HEK293 (cell line): ENCODE results near the gene HTRA2.

Source experiments
- CTCF ChIA-PET: fragments of 350-600 bp; formaldehyde crosslinking; extraction: SDS; loops from one replicate; lab custom pipeline; 2021; ENCODE audit warnings: antibody characterized with exemption; lab: Yijun Ruan, JAX
- POLR2A ChIA-PET: fragments of 300-600 bp; formaldehyde crosslinking; extraction: SDS; loops from one replicate; lab custom pipeline; 2020; ENCODE audit warnings: antibody characterized with exemption, inconsistent platforms; lab: Yijun Ruan, JAX
- H3K27ac ChIP-seq: fragments of 200-500 bp; sonication (Bioruptor generic); 2 replicates; pipeline ENCODE4 v1.5.1; 2014; ENCODE audit warnings: low read depth, low read length, control low read depth, inconsistent platforms; ENCODE audit errors: extremely low read depth
- H3K36me3 ChIP-seq, 2 experiments: fragments of 200-500 bp in 1 of 2; sonication (Bioruptor generic) in 1 of 2; 1 replicate in 1 of 2; 2 replicates in 1 of 2; pipeline ENCODE4 v1.5.1; 2014 to 2017; ENCODE audit warnings: inconsistent platforms in 2 of 2, low read length in 2 of 2; ENCODE audit not compliant: control insufficient read depth in 2 of 2, insufficient read depth in 1 of 2
- H3K4me1 ChIP-seq: fragments of 200-500 bp; sonication (Bioruptor generic); 2 replicates; pipeline ENCODE4 v1.5.1; 2014; ENCODE audit warnings: mild to moderate bottlenecking, low read length, inconsistent platforms; ENCODE audit not compliant: control insufficient read depth, insufficient read depth
- H3K4me3 ChIP-seq: 2 replicates; pipeline ENCODE4 v1.5.1; 2011; ENCODE audit warnings: low read depth, mild to moderate bottlenecking, control low read depth, low read length, moderate library complexity
- H3K9me3 ChIP-seq: fragments of 200-500 bp; sonication (Bioruptor generic); 2 replicates; pipeline ENCODE4 v1.5.1; 2014; ENCODE audit warnings: low read depth, low read length, inconsistent platforms; ENCODE audit not compliant: control insufficient read depth, insufficient read depth
- HOXC10 ChIP-seq: sonication (generic); formaldehyde crosslinking; IDR thresholded peaks from 2 replicates; pipeline ENCODE4 v1.8.1; 2023; ENCODE audit warnings: mild to moderate bottlenecking, missing genetic modification reagents
- RBAK ChIP-seq: fragments of 450-650 bp; formaldehyde crosslinking; IDR thresholded peaks from 2 replicates; pipeline ENCODE4 v1.5.1; 2016; ENCODE audit warnings: missing biosample characterization, missing genetic modification characterization
- ZBTB1 ChIP-seq: fragments of 450-650 bp; formaldehyde crosslinking; IDR thresholded peaks from 2 replicates; pipeline ENCODE4 v1.5.1; 2016; ENCODE audit warnings: missing biosample characterization, missing genetic modification characterization
- ZBTB17 ChIP-seq: fragments of 450-650 bp; formaldehyde crosslinking; IDR thresholded peaks from 2 replicates; pipeline ENCODE4 v1.5.1; 2016; ENCODE audit warnings: missing biosample characterization, missing genetic modification characterization
- ZNF23 ChIP-seq: fragments of 450-650 bp; formaldehyde crosslinking; IDR thresholded peaks from 2 replicates; pipeline ENCODE4 v1.5.1; 2016; ENCODE audit warnings: missing biosample characterization, missing genetic modification characterization, borderline replicate concordance
- ZNF24 ChIP-seq: fragments of 450-650 bp; formaldehyde crosslinking; IDR thresholded peaks from 2 replicates; pipeline ENCODE4 v1.5.1; 2016; ENCODE audit warnings: missing biosample characterization, missing genetic modification characterization
- ZNF398 ChIP-seq: fragments of 450-650 bp; formaldehyde crosslinking; IDR thresholded peaks from 2 replicates; pipeline ENCODE4 v1.5.1; 2017; ENCODE audit warnings: missing biosample characterization, missing genetic modification characterization
- ZNF433 ChIP-seq: fragments of 450-650 bp; formaldehyde crosslinking; IDR thresholded peaks from 2 replicates; pipeline ENCODE4 v1.5.1; 2016; ENCODE audit warnings: missing biosample characterization, missing genetic modification characterization, low read depth
- ZNF580 ChIP-seq: fragments of 450-650 bp; formaldehyde crosslinking; IDR thresholded peaks from 2 replicates; pipeline ENCODE4 v1.5.1; 2016; ENCODE audit warnings: missing biosample characterization, missing genetic modification characterization
- ZNF670 ChIP-seq: fragments of 450-650 bp; formaldehyde crosslinking; IDR thresholded peaks from 2 replicates; pipeline ENCODE4 v1.5.1; 2016; ENCODE audit warnings: missing biosample characterization, missing genetic modification characterization, low read depth
- ZNF792 ChIP-seq: fragments of 450-650 bp; formaldehyde crosslinking; IDR thresholded peaks from 2 replicates; pipeline ENCODE4 v1.5.1; 2016; ENCODE audit warnings: missing biosample characterization, missing genetic modification characterization
- ZSCAN18 ChIP-seq: fragments of 450-650 bp; formaldehyde crosslinking; IDR thresholded peaks from 2 replicates; pipeline ENCODE4 v1.5.1; 2016; ENCODE audit warnings: missing biosample characterization, missing genetic modification characterization

The HTRA2 gene

GRCh38 chr2:74573747-74574562, 44.2 kb downstream of the HTRA2 start:
- TF ChIP-seq ZBTB17 (tag by site-specific recombination) (peak; percentile 47), ZSCAN18 (tag by site-specific recombination) (no peak)
- TF ChIP-seq, all 188 proteins: peak for 1
- H3K9me3 ChIP-seq: no peaks in the 10 kb centered on the region
- no peaks in the 10 kb centered on the region for H3K36me3 ChIP-seq
- H3K27ac ChIP-seq: no peak overlapping the region
- ChIA-PET CTCF (interaction anchor here (0.7 to 4.8 kb wide), 2 partner anchors 9 to 13 kb away, joined by 3 to 51 read pairs; no protein-coding TSS in a partner anchor), POLR2A (interaction anchor here (0.5 to 1.0 kb wide), 3 partner anchors 20 to 837 kb away, joined by 3 to 11 read pairs (median 3); partner anchors contain the start of genes AUP1, HTRA2 and LOXL3)
- H3K4me1 ChIP-seq: no peaks in the 10 kb centered on the region
- H3K4me3 ChIP-seq: no peak overlapping the region

- Histone ChIP-seq H3K9me3 (no peaks in the 10 kb centered on the region), H3K36me3 (no peaks in the 10 kb centered on the region), H3K27ac (no peak overlapping the region), H3K4me1 (no peaks in the 10 kb centered on the region), H3K4me3 (no peak overlapping the region)
- TF ChIP-seq ZNF398 (tag by site-specific recombination) (no peak), ZNF670 (tag by site-specific recombination) (no peak), ZNF23 (tag by site-specific recombination) (no peak), ZNF792 (tag by site-specific recombination) (no peak), RBAK (tag by site-specific recombination) (no peak), ZNF580 (tag by site-specific recombination) (no peak), ZNF433 (tag by site-specific recombination) (no peak), ZNF24 (no peak)
- POLR2A ChIA-PET: interaction anchor here (0.6 kb wide), 1 partner anchor 21 kb away, joined by 3 read pairs; the partner anchor contains the start of gene LOXL3
- CTCF ChIA-PET: interaction anchor here (0.6 to 4.8 kb wide), 5 partner anchors 12 to 654 kb away, joined by 3 to 51 read pairs (median 3); partner anchors contain the start of genes CCDC142 and TTC31
Measured at GRCh38 chr2:74575320-74575719, 45.6 kb downstream of the HTRA2 start.

- CTCF ChIA-PET: interaction anchor here (0.6 to 4.8 kb wide), 3 partner anchors 11 to 655 kb away, joined by 3 to 51 read pairs (median 4); partner anchors contain the start of genes CCDC142 and TTC31
- Histone ChIP-seq H3K9me3 (no peaks in the 10 kb centered on the region), H3K4me1 (no peaks in the 10 kb centered on the region), H3K36me3 (no peaks in the 10 kb centered on the region), H3K4me3 (no peak overlapping the region), H3K27ac (no peak overlapping the region)
- TF ChIP-seq HOXC10 (CRISPR knock-in tag) (no peak), ZBTB1 (tag by site-specific recombination) (no peak)
- POLR2A ChIA-PET: no interaction called here
Measured at GRCh38 chr2:74576211-74576862, 46.6 kb downstream of the HTRA2 start.
